Right kidney (tissue), 1 donor: ENCODE measurements around the gene HMCN1.

ENCODE experiments used
- DNase-seq: peaks from one replicate; pipeline ENCODE4 v3.0.0-alpha.2; 2016

The HMCN1 gene

DNA sequence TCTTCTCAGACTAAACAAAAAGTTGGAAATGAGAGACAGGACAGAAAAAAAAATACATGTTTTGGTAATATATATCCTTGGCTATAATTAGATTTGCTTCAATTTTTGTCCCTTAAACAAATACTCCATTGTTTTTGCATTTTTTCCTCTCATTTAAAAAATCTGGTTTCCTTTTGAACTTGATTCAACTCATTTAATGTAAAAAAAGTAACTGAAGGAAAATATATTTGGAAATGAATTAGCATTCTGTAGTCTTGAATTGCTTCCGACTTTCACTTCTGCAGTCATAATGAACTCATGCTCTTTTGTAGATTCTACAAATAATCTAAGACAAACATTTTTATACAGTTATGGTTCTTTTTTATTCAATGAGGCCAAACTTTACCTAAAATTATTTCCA is 309.1 kb downstream of the HMCN1 start:
- DNase-seq, result no peak

DNA sequence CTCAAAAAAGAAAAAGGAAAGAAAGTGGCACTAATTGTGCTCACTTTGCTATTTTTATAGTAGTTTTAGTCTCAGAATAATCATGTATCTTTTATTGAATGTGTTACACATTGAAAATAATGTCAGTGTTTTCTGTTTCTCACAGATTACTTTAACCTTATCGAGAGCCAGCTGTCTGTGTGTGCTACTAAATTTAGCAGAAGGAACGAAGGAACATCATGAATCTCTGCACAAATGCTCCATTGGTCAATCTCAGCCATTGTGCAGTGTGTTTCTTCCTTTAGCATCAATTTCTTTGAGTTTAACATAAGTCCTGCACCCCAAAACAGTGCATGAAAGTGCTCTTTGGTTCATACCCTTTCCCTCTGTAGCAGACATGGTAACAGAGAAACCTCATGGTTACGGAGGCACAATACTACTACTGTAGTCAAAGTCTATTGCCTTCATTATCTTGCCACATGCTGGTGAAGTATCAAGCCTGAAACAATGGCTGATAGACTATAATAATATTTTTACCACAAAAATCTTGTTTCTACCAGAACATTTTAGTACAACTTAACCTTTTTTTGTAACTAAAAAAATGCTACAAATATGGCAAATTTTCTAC is 310.0 kb downstream of the HMCN1 start:
- DNase-seq, result no peak

DNA sequence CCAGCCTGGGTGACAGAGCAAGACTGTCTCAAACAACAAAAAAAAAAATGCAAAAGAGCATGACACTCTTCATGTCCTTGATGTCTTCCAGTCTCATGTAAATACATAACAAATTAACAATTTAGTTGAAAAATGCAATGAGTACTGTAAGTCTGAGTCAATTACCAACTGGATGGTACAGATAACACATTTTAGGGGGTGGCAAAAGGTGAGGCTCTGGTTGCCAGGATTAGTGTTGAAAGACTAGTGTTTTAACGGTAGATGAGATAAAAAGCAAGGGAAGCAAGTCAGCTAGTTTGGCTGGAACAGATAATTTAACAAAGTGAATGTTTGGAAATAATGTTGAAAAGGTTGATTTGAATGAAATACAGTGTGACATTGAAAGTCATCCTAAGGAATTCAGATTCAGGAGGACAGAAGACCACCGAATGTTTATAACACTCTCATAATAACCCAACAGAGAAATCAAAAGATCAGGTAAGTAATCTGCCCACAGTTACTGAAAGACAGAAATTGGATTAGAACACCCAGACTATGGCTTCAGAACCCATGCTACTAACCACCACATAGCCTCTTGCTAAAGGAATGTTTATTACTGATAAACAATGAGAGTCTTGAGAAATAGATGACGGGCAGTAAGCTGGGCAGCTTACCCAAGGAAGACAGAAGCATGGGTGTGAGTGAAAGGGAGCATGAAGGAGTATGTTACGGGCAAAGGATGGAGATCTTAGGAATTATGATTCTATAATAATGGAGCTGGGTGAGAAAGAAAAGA is 312.4 kb downstream of the HMCN1 start:
- no peak for DNase-seq

GRCh38 chr1:186050360-186050759 is 316.2 kb downstream of the HMCN1 start:
- no peak for DNase-seq

- DNase-seq, result no peak
Observed at GRCh38 chr1:186054003-186054402, 319.8 kb downstream of the HMCN1 start.

DNA sequence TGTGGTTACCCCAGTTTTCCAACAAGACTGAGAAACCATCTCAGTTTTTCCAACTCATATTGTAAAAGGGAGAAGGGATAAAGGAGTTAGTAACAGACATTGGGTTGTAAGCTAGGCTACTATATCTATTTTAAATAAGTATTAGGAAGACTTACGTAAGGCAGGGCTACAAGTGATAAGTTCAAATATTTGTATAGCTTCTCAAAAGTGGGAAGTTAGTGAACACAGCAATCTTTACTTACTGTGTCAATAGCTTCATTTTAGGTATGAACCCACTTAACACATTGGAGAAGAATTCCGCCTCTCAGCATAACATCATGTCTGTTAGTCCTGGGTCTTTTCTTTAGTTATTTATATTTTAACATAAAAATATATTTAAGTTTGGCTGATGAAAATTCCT is 320.7 kb downstream of the HMCN1 start:
- no peak for DNase-seq

DNA sequence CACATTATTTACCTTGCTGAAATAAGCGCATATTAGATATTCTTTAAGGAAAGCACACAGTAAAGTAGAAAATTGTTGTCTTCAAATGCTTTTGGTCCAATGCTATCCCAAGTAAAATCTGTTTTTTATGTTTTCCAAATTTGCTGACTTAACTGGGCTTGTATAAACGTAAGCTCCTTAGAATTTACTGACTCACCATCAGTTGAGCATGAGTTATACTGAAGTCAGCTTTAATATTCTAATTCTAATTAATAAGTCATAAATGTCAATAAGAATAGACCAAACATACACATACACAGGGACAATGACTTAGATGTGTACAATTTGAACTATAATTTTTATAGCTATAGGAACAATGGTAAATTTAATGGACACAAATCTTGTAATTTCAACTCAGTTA is 321.7 kb downstream of the HMCN1 start:
- no peak for DNase-seq

DNA sequence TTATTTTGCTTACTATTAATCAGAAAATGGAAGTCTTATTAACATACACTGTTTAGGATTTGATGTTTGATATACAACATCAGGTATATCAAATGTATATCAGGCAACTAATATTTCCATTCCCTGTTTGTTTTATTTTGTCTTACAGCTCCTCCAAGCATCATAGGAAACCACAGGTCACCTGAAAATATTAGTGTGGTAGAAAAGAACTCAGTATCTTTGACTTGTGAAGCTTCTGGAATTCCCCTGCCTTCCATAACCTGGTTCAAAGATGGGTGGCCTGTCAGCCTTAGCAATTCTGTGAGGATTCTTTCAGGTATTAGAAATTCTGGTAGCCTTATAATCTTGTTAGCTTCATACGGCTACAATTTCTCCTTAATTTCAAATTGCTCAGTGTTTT is 322.9 kb downstream of the HMCN1 start:
- no peak for DNase-seq

- DNase-seq, result no peak
Observed at GRCh38 chr1:186059311-186059710, 325.1 kb downstream of the HMCN1 start.

- no peak for DNase-seq
Observed at GRCh38 chr1:186059752-186060151, 325.6 kb downstream of the HMCN1 start.

- DNase-seq, result no peak
Observed at GRCh38 chr1:186060226-186060625, 326.0 kb downstream of the HMCN1 start.

DNA sequence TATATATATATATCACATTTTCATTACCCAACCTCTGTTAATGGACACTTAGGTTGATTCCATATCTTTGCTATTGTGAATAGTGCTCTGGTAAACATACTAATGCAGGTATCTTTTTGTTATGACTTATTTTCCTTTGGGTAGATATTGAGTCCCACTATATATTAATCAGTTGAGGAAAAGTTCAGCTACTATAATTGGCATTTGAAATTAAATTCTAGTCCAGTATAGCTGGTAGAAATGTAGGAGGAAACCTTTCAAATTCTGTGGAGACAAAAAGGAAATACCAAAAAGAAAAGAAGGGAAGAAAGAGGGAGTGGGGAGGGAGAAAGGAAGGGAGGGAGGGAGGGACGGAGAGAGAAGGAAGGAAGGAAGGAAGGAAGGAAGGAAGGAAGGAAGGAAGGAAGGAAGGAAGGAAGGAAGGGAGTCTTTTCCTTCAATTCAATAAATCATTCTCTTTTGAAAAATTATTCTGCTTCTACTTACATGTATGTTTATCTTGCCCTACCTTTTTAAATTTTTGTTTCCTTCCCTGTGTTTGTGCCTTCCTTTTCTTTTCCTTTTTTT is 329.0 kb downstream of the HMCN1 start:
- no peak for DNase-seq

- no peak for DNase-seq
Observed at GRCh38 chr1:186066411-186066810, 332.2 kb downstream of the HMCN1 start.

- DNase-seq, result no peak
Observed at GRCh38 chr1:186073697-186074096, 339.5 kb downstream of the HMCN1 start.

DNA sequence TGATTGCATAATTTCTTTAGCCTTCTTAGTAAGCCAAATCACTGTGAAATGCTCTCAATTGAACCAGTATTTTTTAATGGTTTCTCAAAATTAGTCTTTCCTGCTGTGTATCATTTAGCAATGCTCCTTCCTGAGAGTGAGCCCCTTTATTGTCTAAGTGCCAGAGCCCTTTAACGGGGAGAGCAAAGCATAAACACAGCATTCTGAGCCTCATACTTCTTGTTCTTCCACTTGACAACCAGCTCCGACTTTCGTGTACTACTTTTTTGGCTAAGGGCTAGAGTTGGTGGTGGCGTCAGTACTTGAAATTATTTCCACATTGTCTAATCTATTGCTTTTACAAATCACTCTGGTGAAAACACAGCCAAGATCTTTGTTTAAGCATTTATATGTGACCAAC is 341.8 kb downstream of the HMCN1 start:
- no peak for DNase-seq

DNA sequence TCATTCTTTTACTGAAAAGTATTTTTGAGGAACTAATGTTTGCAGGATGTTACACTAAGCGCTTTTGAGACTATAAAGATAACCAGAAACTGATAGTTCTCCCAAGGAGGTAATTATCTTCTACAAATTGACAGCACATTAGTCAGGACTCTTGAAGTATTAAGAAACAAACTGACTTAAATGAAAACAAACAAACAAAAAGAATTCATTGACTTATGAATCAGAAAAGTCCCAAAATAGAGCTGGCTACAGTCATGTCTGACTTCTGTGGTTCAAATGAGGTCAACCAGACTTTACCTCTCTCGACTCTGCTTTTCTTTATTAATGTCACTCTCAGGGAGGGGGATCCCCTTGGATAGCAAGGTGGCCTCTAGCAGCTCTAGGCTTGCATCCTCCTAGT is 344.1 kb downstream of the HMCN1 start:
- no peak for DNase-seq

DNA sequence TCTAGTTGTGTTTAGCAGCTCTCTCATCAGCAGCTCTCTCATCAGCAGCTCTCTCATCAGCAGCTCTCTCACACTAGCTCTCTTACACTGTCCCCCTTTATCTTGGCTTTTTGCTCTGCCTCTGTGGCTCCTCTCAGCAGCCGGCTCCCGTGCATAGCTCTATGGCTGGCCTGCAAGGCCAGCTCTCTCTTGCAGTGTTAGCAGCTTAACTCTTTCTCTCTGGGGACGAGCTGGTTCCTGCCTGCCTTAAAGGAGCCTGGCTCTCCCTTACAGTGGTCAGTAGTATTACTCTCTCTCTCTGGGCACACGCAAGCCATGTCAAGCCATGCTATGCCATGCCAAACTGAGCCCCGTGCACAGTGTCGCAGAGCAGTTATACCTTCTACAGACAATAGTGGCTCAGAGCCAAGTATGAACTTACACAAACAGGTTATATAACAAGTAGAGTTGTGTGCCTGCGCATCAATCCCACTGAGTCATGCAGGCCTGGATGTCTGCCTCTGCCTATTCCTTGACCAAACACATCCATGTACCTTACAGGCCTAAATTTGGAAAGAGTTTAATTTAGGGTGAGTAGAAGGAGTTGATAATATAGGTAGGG is 345.0 kb downstream of the HMCN1 start:
- DNase-seq, result no peak

GRCh38 chr1:186082235-186082937 is 348.2 kb downstream of the HMCN1 start:
- peak; percentile 25 for DNase-seq

- DNase-seq, result no peak
Observed at GRCh38 chr1:186086583-186086982, 352.4 kb downstream of the HMCN1 start.

DNA sequence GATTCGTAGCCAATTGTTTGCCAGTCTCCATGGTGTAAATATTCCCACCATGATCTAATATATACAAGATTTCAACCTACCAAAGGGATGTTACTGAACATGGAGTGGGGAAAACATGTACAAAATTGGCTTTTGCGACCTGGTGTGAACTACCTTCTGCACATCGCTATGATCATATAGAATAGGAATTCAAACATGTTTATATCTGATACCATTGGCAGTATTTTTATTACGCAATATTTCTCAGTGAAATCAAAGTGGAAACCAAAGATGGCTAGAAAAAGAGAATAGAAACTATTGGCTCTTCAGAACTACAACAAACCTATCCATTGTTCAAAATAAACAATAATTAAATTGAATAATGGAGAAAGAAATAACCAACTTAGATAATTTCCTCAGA is 355.7 kb downstream of the HMCN1 start:
- no peak for DNase-seq

- no peak for DNase-seq
Observed at GRCh38 chr1:186091222-186091720, 357.1 kb downstream of the HMCN1 start.

DNA sequence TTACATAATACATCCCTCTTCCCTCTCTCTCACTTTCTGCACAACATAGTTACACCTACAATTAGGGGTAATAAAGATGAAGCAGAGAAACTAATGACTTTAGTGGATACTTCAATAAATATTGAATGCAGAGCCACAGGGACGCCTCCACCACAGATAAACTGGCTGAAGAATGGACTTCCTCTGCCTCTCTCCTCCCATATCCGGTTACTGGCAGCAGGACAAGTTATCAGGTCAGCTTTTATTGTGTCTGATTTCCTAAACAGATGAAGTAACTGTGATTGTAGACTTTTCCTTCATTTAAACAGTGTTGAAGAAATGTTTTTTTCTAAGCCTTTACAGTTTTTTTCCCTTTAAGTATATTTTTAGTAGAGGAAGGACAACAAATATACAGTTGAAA is 359.2 kb downstream of the HMCN1 start:
- no peak for DNase-seq

- DNase-seq, result no peak
Observed at GRCh38 chr1:186094172-186094571, 360.0 kb downstream of the HMCN1 start.
